HUDEP-2 (cell line): Measurements from ENCODE around the gene TSPAN7.

Experiments
- DNase-seq, 76 experiments: peaks; one replicate each; lab custom pipeline; 2025; ENCODE audit not compliant: unreplicated experiment in 76 of 76; lab: John Stamatoyannopoulos, UW

Gene TSPAN7

DNA sequence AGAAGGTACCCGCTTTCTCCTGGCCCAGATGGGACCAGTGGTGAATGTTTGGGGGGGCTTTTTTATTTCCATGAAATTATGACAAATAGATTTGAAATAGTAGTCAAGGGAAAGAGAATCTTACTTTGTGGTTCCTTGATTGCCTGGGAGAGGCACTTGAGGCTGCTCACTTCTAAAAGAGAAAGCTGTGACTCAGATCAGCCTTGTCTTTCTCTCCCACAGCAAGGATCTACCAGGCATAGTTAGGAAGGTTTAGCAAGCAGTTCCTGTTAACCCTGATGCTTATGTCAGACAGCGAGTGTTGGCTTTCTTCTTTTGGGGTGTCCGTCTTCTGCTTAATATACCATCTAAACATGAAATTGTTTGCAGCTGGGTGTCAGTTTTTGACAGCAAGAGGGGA is 114.5 kb downstream of the TSPAN7 start:
- no peak for DNase-seq

DNA sequence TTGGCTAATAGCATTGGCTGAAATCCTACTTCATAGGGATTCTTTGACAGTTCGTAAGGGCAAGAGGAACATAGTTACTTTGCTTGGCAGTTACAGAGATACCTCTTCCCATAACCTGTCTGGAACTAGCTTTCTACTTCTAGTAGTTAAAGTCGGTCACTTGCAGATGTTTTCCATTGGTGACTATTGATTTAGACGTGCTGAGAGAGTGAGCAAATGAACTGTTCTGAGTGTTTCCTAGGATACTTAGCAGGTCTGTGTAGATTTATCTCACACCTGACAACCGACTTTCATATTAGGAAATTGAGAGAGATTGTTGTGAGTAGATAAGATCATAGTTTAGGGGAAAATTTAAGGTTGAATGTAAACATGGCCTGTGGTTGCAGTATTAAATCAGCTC is 116.8 kb downstream of the TSPAN7 start:
- no peak for DNase-seq

DNA sequence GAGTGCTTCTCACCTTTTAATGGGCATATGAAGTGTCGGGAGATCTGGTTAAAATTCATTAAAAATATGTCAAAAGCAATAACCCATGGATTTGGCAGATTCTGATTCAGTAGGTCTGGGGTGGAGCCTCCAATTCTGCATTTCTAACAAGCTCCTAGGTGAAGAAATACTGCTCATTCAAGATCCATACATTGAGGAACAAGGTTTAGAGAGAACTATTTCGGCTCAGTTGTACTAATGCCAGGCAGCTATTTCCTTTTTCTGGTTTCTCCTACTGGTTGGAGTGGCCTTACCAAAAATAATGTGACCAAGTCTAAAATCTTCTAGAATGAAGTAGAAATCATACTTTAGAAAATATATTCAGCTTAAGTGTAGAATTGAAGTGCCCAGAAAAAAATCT is 117.5 kb downstream of the TSPAN7 start:
- no peak for DNase-seq

DNA sequence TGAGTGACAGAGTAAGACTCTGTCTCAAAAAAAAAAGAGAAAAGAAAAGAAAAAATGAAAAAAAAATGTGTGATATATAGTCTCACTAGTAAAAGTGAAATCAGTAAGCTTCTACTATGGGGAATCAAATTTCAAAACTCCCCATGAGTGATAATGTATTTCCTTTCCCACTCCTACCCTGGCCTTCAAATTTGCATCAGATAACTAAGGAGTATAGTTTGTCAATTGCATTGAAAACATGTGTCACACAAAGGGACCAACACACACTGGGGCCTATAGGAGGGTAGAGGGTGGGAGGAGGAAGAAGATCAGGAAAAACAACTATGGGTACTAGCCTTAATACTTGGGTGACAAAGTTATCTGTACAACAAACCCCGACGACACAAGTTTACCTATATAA is 118.4 kb downstream of the TSPAN7 start:
- no peak for DNase-seq

DNA sequence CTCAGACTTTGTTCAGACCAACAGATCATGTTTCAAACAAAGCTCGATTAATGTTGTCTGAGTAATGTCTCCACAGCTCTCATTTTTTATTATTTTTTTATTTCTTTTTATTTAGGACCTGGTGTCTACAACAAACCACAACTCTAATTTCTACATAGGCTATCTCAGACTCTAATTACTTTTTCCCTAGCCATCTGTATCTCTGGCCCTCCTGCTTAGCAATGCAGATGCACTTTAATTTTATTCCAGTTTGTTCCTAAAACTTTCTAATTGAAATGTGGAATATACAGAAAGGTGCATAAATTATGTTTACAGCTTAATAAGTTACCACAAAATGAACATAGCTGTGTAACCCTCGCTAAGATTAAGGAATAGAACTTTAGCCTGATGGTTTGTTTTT is 120.8 kb downstream of the TSPAN7 start:
- DNase-seq: no peak

DNA sequence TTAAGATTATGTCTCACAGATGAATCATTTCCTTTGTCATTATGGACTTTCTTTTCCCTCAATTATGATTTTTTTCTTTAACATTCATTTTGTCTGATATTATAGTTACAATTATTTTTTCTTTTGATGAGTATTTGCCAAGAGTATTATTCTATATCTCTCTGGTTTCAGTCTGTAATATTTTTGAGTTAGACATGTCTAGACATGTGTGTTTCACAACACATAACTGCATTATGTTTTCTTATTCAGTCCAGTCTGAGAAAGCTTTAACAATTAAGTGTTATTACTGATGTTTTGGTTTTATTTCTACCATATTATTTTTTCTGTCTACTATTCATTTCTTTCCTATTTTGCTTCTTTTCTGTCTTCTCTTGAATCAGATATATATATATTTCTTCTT is 131.6 kb downstream of the TSPAN7 start:
- no peak for DNase-seq

DNA sequence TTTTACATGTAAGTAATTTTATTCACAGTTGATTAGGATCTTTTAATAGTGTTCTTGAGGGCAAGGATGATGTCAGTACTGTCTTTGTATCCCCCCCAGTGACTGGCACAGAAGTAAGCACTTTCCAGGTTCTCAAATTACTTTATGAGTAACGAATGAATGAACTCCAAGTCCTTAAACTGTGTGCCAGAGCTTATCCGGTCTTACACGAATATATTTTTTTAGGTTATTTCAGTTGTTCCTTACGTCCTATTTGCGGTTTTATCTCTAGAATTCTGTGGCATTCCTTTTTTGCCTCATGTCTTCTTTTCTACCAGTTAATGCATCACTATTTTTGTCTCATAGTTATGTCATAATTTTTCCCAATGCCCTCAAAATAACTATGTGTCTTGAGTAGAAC is 133.1 kb downstream of the TSPAN7 start:
- no peak for DNase-seq

DNA sequence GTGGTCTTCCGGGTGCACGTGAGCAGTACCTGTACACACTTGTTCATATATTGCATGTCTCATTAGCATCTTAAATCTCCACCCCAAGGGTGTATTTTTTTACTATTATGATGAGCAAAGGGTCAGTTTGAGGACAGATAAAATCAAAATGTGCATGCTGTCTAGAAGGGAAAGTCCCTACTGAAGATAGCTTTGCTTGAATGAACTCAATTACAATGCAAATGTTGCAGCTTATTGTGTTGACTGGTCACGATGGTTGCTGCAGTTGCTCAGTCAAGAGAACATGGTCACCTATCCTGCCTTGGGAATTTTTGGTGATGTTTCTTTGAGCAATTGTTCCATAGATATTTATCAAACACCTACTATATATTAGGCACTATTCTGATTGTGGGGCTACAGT is 136.1 kb downstream of the TSPAN7 start:
- DNase-seq: no peak

DNA sequence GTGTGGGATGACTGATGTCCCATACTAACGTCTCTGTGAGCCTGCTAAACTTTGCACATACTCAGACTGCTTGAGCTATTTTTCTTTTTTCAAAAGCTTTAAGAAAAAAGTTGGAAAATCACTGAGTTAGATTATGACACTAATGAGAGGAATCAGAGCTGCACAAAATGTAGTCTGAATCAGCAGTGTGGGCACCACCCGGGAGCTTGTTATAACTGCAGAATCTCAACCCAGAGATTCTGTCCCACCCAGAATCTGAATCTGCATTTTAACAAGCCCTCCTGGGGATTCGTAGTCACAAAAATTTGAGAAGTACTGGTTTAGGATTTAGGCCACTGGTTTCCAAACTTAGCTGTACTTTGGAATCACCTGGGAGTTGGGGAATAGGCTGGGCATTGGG is 137.8 kb downstream of the TSPAN7 start:
- no peak for DNase-seq

DNA sequence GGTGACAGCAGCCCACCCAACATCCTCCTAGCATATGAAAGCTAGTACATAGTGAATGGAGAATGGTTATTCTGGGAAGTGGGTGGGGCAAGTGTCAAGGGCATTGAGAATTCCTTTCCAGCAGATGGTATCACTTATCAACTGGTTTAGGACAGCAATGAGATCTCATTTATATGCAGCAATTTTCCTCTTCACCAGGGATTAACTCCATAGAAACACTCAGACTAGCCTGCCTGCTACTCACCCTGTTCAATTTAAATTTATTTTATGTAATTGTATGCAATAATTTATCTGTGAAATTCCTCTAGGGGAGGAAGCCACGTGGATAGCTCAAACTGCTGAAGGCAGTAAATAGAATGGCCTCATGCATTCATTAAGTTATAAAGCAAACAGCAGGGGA is 138.4 kb downstream of the TSPAN7 start:
- DNase-seq: no peak

DNA sequence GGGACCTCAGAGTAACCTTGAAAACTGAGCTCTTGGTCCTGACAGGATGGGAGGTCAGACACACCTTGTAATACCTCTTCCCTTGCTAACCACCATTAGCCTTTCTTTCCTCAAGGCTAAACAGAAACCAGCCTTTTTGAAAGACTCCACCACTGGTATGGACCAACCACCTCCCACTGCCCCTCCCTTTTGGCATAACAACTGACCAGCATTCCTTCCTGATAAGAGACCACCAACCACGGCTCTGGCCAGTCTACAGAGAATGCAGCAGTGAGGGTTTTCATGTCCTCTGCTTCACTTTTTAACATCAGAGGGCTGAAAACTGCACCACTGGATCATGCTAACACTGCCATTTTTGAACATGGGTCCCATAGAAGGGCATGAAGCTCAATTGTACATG is 139.7 kb downstream of the TSPAN7 start:
- no peak for DNase-seq

DNA sequence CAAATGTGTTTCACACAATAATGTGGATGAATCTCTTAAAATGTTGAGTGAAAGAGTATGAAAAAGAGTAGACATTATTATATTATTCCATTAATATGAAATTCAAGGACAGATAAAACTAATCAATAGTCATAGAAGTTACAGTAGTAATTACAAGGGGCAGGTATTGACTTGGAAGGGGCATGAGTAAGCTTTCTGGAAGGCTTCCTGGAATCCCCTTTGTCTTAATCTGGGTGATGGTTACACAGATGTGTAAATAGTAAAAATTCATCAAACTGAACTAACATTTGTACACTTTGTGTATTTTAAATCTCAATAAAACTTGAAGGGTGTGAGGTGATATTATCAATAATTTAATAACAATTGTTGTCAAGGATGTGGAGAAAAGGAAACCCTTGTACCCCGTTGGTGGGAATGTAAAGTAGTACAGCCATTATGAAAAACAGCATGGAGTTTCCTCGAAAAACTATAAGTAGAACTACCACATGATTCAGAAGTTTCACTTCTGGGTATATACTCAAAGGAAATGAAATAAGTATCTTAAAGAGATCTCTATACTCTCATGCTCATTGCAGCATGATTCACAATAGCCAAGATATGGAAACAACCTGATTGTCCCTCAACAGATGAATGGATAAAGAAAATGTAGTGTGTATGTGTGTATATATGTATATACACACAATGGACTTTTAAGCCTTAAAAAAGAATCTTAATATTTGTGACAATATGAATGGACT is 143.0 kb downstream of the TSPAN7 start:
- DNase-seq: no peak

DNA sequence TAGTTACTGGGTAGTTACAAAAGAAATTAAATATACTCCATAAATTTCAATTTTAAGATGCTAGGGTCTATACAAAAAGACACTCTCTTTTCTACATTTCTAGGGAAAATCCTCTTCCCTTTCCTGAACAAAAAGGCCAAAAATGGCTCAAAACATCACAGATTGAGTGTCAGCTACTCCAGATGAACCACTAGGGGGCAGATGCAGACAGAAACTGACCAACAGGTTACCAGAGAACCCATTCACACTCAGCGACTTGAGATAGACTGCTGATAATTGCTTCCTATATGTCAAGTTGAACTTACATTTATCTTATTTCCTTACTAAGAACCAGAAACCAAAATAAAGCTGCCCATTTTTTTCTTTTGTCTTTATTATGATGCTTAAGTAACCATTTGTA is 156.5 kb downstream of the TSPAN7 start:
- DNase-seq: peak in 9 of 76 experiments; percentile 0 to 17 (median 3)

DNA sequence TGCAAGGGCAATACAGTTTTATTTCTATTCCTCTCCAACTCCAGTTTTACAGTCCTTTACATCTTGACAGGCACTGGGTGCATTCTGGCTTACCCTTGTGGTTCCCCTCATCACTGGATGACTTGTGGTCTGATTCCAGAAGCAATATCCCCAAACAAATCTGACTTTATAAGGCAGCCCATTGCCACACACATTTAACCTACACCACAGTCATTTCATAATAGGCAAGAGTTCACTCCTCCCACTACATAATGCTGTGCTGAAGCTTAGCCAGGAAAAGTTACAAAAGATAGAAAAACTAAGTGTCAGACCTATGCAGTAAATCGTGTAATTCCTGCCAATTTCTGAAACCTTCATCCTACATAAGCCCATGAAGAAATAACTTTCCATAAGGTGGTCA is 157.0 kb downstream of the TSPAN7 start:
- no peak for DNase-seq

DNA sequence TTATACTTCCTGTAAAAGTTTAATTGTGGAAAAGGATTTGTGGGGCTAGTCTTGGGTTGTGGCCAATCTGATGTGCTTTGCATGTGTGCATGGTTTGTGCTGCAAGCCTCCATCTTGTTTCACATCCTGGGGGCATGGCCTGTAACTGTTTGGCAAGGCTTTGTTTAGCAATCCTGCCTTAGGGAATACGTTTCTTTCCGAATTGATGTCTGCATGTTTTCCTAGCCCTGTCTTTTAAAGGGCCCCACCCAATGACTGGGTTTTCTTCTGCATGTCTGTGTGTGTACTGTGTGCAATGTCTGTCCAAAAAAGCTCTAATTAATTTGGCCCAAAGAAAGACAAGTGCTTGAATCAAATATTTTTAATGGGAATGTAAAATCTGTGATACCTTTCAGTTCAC is 165.3 kb downstream of the TSPAN7 start:
- no peak for DNase-seq

DNA sequence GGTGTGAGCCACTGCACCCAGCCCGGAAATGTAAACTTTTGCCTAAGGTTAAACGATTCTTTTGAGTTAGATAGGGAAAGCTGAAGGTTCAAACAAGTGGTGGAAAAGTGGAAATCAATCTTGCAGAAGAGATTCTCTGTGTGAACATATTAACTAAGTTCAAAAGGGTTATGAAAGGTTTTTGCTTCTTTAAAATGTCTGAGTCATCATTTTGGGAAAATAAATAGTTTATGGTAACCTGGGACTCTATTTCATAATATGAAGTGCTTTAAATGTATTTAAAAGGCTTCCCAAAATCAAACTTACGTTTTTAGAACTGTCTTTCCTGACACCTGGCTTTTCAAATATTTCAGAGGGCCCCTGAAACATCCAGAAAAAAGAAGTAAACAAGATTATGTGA is 166.3 kb downstream of the TSPAN7 start:
- DNase-seq: no peak

DNA sequence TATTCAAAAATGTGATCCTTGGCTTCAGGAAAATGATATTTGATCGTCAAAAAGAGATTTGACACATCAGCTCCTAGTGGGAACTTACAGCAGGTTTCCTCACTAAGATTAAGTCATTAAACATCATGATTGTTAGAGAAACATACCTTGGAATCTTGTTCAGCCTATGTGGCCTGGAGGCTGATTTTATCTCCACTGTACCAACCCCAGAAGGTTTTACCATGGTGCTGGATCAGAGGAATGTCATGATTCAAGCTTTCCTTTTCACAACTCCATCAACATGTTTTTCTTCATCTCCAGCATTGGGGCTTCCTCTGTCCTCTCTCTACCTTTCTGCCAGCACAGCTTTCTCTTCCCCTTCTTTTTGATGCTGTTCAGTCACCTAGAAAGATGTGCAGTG is 171.5 kb downstream of the TSPAN7 start:
- DNase-seq: no peak
